ENCODE data around the gene MSX2.

GRCh38 chr5:174765540-174765939, 41.2 kb downstream of the MSX2 start:
- TF ChIP-seq CTCF (IDR thresholded peaks at IDR 0.05; ENCODE audit: low read length) (no peak), EZH2 (IDR thresholded peaks at IDR 0.05; ENCODE audit: borderline replicate concordance, low read length) (no peak)

Measured in OCI-LY1 (cell line).